ENCODE results near the gene COQ3. TPM values are rescaled to one million over a fixed set of nuclear protein-coding genes. Genes with fewer than 3 reads are reported as not detected.

The COQ3 gene
- total and polyA plus RNA-seq, 2 experiments from 2014 or later = 5.9 to 8.2 TPM

GRCh38 chr6:99350573-99350972 lies 43.4 kb downstream of the COQ3 start:
- Histone ChIP-seq H3K36me3 (replicated peaks; ENCODE audit: insufficient read depth, low read depth) (no peaks in the 10 kb centered on the region), H3K79me2 (no peaks in the 10 kb centered on the region), H2AFZ (peak overlapping the region; percentile 64), H3K27me3 (peaks cover 5% of the 10 kb centered on the region), H3K4me1 (ENCODE audit: insufficient read depth) (no peaks in the 10 kb centered on the region), H3K9me2 (replicated peaks; ENCODE audit: insufficient read depth) (no peaks in the 10 kb centered on the region), H3K27ac (peak overlapping the region; percentile 44), H3K9me3 (ENCODE audit: low read depth) (no peaks in the 10 kb centered on the region), H4K20me1 (ENCODE audit: insufficient read depth, poor library complexity, severe bottlenecking) (no peaks in the 10 kb centered on the region), H3K4me3 (no peak overlapping the region), H3K4me2 (peak overlapping the region; percentile 83)
- 39% methylated on average over 10 of the region's 10 CpGs for WGBS (ENCODE audit: low lambda C conversion rate, missing lambda C conversion rate)
- TF ChIP-seq EZH2phosphoT487 (IDR thresholded peaks at IDR 0.05; ENCODE audit: low read depth, severe bottlenecking, unreplicated experiment) (no peak), CTCF (IDR thresholded peaks at IDR 0.05; ENCODE audit: poor library complexity) (no peak)
- DNase-seq (ENCODE audit: low spot score) = peak; percentile 32

DNA sequence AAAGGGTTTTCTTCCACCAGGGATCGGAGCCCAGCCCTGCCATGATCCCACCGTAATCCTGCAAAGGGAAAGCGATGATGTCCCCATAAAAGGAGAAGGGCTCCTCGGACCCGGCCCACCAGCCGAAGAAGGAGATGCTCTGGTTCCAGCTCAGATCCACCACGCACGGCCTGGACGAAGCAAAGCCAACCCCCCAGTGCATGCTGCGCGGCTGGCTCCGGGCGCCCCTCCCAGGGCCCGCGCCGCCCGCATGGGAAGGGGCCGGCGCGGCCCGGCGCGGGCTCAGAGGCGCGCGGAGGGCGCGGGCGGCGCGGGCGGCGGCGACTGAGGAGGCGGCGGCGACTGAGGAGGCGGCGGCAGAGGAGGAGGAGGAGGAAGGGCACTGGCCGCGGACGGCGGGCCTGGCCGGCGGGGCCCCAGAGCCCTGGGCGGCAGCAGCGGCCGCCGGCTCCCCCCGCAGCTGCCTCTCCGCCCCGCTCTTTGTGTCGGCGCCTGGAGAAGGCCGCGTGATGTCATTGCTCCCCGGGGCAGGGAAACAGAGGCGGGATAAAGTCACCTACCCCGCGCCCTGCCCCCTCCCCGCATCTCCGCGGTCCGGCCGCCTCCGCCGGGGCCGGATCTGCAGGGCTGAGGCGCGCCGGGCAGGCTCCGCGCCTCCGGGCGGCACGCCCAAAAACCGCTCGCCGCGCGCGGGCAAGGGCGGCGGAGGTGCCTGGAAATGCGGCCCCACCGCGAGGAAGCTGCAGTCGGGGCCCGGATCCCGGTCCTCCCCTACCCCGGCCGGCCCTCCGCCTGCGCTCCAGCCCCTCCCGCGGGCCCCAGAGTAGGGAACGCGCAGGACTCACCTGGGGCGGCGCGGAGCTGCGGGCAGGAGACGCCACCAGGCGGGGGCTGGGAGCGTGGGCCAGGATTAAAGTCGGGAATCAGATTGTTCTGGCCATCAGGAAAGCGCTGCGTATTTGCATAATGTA lies 44.5 kb downstream of the COQ3 start, which contains the start of gene FAXC:
TSS of gene FAXC (minus strand) at position 504 of the 971 bp plus-strand sequence. CDS start at position 202, 302 bp downstream.
- DNase-seq (ENCODE audit: low spot score) = peak; percentile 80
- Histone ChIP-seq H4K20me1 (ENCODE audit: insufficient read depth, poor library complexity, severe bottlenecking) (no peaks in the 10 kb centered on the region), H3K9me3 (ENCODE audit: low read depth) (no peaks in the 10 kb centered on the region), H3K9me2 (replicated peaks; ENCODE audit: insufficient read depth) (no peaks in the 10 kb centered on the region), H3K4me1 (ENCODE audit: insufficient read depth) (no peaks in the 10 kb centered on the region), H3K4me2 (peak within 1 kb of the TSS; percentile 83), H2AFZ (peak within 1 kb of the TSS; percentile 84), H3K27ac (peak within 1 kb of the TSS; percentile 44), H3K36me3 (replicated peaks; ENCODE audit: insufficient read depth, low read depth) (no peaks in the 10 kb centered on the region), H3K4me3 (peak within 1 kb of the TSS; percentile 66), H3K27me3 (no peaks in the 10 kb centered on the region), H3K79me2 (no peaks in the 10 kb centered on the region)
- peak; percentile 38 for TF ChIP-seq CTCF (IDR thresholded peaks at IDR 0.05; ENCODE audit: poor library complexity)
- no peak for TF ChIP-seq EZH2phosphoT487 (IDR thresholded peaks at IDR 0.05; ENCODE audit: low read depth, severe bottlenecking, unreplicated experiment)
- WGBS (ENCODE audit: low lambda C conversion rate, missing lambda C conversion rate) = 1% methylated on average over 49 of the region's 108 CpGs

DNA sequence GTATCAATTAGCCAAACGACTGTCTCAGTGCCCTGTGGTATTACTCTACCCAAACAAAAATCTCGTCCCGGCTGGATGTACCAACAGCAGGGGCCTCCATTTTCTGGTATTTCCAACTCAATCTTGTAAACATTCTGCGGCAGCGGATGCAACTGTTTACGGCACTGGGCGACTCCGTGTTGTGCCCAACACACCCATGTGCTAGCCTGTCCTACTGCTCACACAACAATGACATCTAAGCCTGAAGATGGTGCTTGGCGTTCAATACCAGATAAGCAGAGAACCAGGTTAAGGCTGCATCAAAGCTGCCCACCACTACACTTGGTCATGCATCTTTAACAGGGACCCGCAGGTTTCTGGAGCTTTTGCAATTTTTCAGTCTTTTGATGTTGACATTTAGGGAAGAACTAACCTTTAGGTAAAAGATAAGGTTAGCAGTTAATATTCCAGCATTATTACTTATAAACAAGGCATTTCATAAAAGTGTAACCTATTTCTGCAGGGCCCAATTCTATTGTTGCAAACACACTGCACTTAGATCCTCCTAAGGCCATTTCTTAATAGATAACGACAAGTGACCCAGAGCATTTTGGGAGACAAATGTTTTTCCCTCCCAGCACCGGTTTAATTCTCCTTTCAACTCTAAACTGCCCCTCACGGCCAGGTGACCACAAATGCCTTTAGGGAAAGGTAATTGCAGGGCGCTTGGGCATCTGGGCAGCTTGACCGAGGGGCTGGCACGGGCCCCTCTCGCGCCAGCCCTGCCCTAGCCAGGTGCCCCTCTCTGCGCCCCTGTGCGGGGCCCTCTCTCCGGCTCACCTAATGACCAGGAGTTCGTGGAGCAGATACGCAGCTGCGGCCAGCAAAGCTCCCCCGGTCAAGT lies 45.5 kb downstream of the COQ3 start:
- H3K9me2 ChIP-seq (replicated peaks; ENCODE audit: insufficient read depth) = no peaks in the 10 kb centered on the region
- H3K4me2 ChIP-seq = peak overlapping the region; percentile 83
- H3K36me3 ChIP-seq (replicated peaks; ENCODE audit: insufficient read depth, low read depth) = no peaks in the 10 kb centered on the region
- peak overlapping the region; percentile 35 for H3K27ac ChIP-seq
- H4K20me1 ChIP-seq (ENCODE audit: insufficient read depth, poor library complexity, severe bottlenecking) = no peaks in the 10 kb centered on the region
- WGBS (ENCODE audit: low lambda C conversion rate, missing lambda C conversion rate) = 29% methylated on average over 25 of the region's 25 CpGs
- no peaks in the 10 kb centered on the region for H3K79me2 ChIP-seq
- no peaks in the 10 kb centered on the region for H3K9me3 ChIP-seq (ENCODE audit: low read depth)
- H2AFZ ChIP-seq = peak overlapping the region; percentile 84
- no peak for TF ChIP-seq EZH2 (IDR thresholded peaks at IDR 0.05; ENCODE audit: borderline replicate concordance)
- no peak for TF ChIP-seq EZH2phosphoT487 (IDR thresholded peaks at IDR 0.05; ENCODE audit: low read depth, severe bottlenecking, unreplicated experiment)
- TF ChIP-seq CTCF (IDR thresholded peaks at IDR 0.05; ENCODE audit: poor library complexity) = no peak
- no peaks in the 10 kb centered on the region for H3K27me3 ChIP-seq
- DNase-seq (ENCODE audit: low spot score) = peak; percentile 22
- peak overlapping the region; percentile 66 for H3K4me3 ChIP-seq
- no peaks in the 10 kb centered on the region for H3K4me1 ChIP-seq (ENCODE audit: insufficient read depth)

Data from hepatocyte (in vitro differentiated cells).